ENCODE measurements around the gene HOXA9.
A peak's percentile ranks its signal among the peaks of the same experiment; 100 is the strongest.

Gene HOXA9

GRCh38 chr7:27175626-27176523 is 10.5 kb upstream of the HOXA9 start:
- no peak for DNase-seq

- no peak for DNase-seq
Observed at GRCh38 chr7:27174874-27175625, 9.7 kb upstream of the HOXA9 start.

- DNase-seq, result peak; percentile 60
Observed at GRCh38 chr7:27173956-27174873, 8.9 kb upstream of the HOXA9 start, which contains the start of gene HOXA10. Gene HOXA10, minus strand, starts transcription at chr7:27174320. Its CDS starts 14 bp downstream, at chr7:27174306.

- peak; percentile 78 for DNase-seq
Observed at GRCh38 chr7:27173511-27173955, 8.2 kb upstream of the HOXA9 start.

- DNase-seq, result peak; percentile 81
Observed at GRCh38 chr7:27172823-27173510, 7.6 kb upstream of the HOXA9 start.

- DNase-seq, result peak; percentile 40
Observed at GRCh38 chr7:27172315-27172774, 7.0 kb upstream of the HOXA9 start.

- no peak for DNase-seq
Observed at GRCh38 chr7:27171637-27172314, 6.4 kb upstream of the HOXA9 start.

GRCh38 chr7:27171325-27171636 is 5.9 kb upstream of the HOXA9 start:
- DNase-seq, result no peak

- DNase-seq, result no peak
Observed at GRCh38 chr7:27170426-27171324, 5.3 kb upstream of the HOXA9 start.

GRCh38 chr7:27169658-27170425 is 4.5 kb upstream of the HOXA9 start:
- peak; percentile 35 for DNase-seq

GRCh38 chr7:27168265-27168947 is 3.1 kb upstream of the HOXA9 start:
- no peak for DNase-seq

- DNase-seq, result no peak
Observed at GRCh38 chr7:27167916-27168264, 2.6 kb upstream of the HOXA9 start.

GRCh38 chr7:27166531-27167505 is 1.5 kb upstream of the HOXA9 start:
- DNase-seq, result no peak

GRCh38 chr7:27165996-27166530 is 726 bp upstream of the HOXA9 start:
- no peak for DNase-seq

GRCh38 chr7:27164367-27165088 is 809 bp downstream of the HOXA9 start:
- no peak for DNase-seq

GRCh38 chr7:27164045-27164366 is 1.3 kb downstream of the HOXA9 start:
- no peak for DNase-seq
